ENCODE data around the gene RGSL1. TPM values are rescaled to one million over a fixed set of nuclear protein-coding genes. Genes with fewer than 3 reads are reported as not detected.

The RGSL1 gene
- total and polyA plus RNA-seq, 2 of the 8 experiments (the other 6 are each of a cell fraction or from before 2014, with no cell fraction given) = not detected

DNA sequence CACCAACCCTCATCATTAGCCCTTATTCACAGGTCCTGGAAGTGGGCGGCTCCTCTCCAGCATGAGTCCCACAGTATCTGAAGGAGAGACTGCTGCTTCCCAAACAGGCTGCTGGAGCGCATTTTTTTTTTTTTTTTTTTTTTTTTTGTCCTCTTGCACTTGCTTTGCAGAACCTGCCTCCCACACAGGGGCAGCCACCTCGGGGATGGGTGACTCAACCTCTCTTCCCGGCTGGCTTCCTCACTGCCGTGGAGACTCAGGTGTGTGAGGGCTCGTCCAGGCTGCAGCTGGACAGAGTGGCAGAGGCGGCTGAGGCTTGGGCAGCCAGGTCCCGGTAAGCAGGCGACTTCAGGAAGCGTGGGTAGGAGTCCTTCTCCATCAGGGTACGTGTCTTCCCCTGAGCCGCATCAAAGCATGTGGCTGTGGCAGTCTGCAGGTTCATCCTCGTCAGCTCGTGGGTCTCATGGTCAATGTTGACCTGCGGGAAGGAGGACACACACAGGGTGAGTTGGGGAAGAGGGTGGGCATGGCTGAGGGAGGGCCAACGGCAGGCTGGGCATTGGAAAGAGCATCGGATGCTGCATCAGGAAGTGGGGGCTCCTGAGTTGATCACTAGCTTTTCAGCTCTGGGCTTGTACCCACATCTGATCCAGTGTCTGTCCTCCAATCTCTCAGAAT, 150.2 kb downstream of the RGSL1 start:
- Histone ChIP-seq H3K23ac (ENCODE audit: insufficient read length) (no peak overlapping the region), H3K36me3 (ENCODE audit: control insufficient read depth in 2 of 4, insufficient read depth in 4 of 4, low read length in 3 of 4) (peaks cover 10 to 15% (median 12%) of the 10 kb centered on the region in 4 experiments; a peak in 5 of 8 replicates), H3K9ac (replicated peaks in 1 of 4; ENCODE audit: extremely low read depth in 1 of 4, low read depth in 3 of 4, low read length in 3 of 4) (no peak overlapping the region), H3K4ac (replicated peaks; ENCODE audit: insufficient read length, low read depth, low read length) (no peak overlapping the region), H3K79me1 (ENCODE audit: low read depth, low read length) (no peaks in the 10 kb centered on the region), H2BK12ac (ENCODE audit: low read depth, low read length) (no peak overlapping the region), H3K4me2 (ENCODE audit: insufficient read depth in 1 of 2, low read depth in 2 of 2, low read length in 2 of 2) (no peak overlapping the region), H2AFZ (ENCODE audit: low read length) (no peak overlapping the region), H3K4me1 (replicated peaks in 1 of 4; ENCODE audit: control insufficient read depth in 3 of 4, insufficient read depth in 4 of 4, low read length in 3 of 4) (peaks cover 4 to 19% (median 8%) of the 10 kb centered on the region in 4 experiments), H4K8ac (ENCODE audit: extremely low read depth, insufficient read depth, low read length) (no peak overlapping the region), H2BK15ac (ENCODE audit: low read length) (no peak overlapping the region), H2BK120ac (replicated peaks; ENCODE audit: low read depth, low read length) (no peak overlapping the region), H2AK5ac (ENCODE audit: low read depth, low read length) (no peak overlapping the region), H2BK5ac (ENCODE audit: low read depth, low read length) (no peak overlapping the region), H3K27ac (ENCODE audit: low read depth, low read length) (no peak overlapping the region), H4K20me1 (replicated peaks in 1 of 2; ENCODE audit: control insufficient read depth in 1 of 2, insufficient read depth in 2 of 2, low read length in 2 of 2) (peaks cover 2 to 4% of the 10 kb centered on the region in 2 experiments), H3K4me3 (ENCODE audit: extremely low read depth in 1 of 4, insufficient read depth in 2 of 4, low read depth in 3 of 4, low read length in 4 of 4) (no peak overlapping the region), H3K9me3 (ENCODE audit: insufficient read depth in 2 of 2, low read depth in 1 of 2, low read length in 1 of 2) (no peaks in the 10 kb centered on the region), H4K5ac (ENCODE audit: insufficient read length, low read depth, low read length) (no peak overlapping the region), H2BK20ac (ENCODE audit: low read length) (no peak overlapping the region), H3K14ac (ENCODE audit: insufficient read length) (no peak overlapping the region), H3K23me2 (ENCODE audit: low read depth, low read length) (peaks cover 7% of the 10 kb centered on the region), H3K18ac (ENCODE audit: extremely low read depth, low read length) (no peak overlapping the region), H3K56ac (replicated peaks; ENCODE audit: insufficient read length, low read depth, low read length) (no peak overlapping the region), H4K91ac (replicated peaks; ENCODE audit: insufficient read length, low read length) (no peak overlapping the region), H3K27me3 (replicated peaks in 1 of 4; ENCODE audit: control insufficient read depth in 3 of 4, extremely low read depth in 1 of 4, insufficient read depth in 3 of 4, low read length in 3 of 4) (peaks cover 0 to 22% (median 16%) of the 10 kb centered on the region in 4 experiments; a peak in 6 of 7 replicates), H3K79me2 (ENCODE audit: control insufficient read depth in 1 of 2, insufficient read depth in 2 of 2, low read length in 2 of 2) (no peaks in the 10 kb centered on the region)
- ChIA-PET CTCF (ENCODE audit: partially characterized antibody) (interaction anchor here (0.6 to 37.1 kb wide), 50 partner anchors 8 to 516 kb away, joined by 3 to 1131 read pairs (median 5); partner anchors contain the start of genes NPL and RNASEL), POLR2A (ENCODE audit: partially characterized antibody) (interaction anchor here (0.8 to 15.0 kb wide), 10 partner anchors 8 to 198 kb away, joined by 3 to 231 read pairs (median 4); partner anchors contain the start of gene NPL)
- 90% methylated on average over 16 of the region's 17 CpGs; no CpG with 5 or more reads in 1 of the 2 experiments for WGBS, 2 experiments (ENCODE audit: extremely low coverage in 1 of 2, insufficient coverage in 1 of 2, insufficient read length in 1 of 2, insufficient replicate concordance in 2 of 2, low coverage in 1 of 2, low lambda C conversion rate in 2 of 2, missing lambda C conversion rate in 1 of 2)
- DNase-seq (ENCODE audit: low read depth in 1 of 2, low spot score in 2 of 2) (no peak), FAIRE-seq (no peak)
- TF ChIP-seq CHD2 (IDR thresholded peaks at IDR 0.05; ENCODE audit: low read length) (no peak), EP300 (IDR thresholded peaks at IDR 0.05; ENCODE audit: borderline replicate concordance in 1 of 2, low read depth in 2 of 2, low read length in 2 of 2) (no peak), POLR2A (IDR thresholded peaks at IDR 0.05; ENCODE audit: control extremely low read depth in 1 of 2, low read depth in 2 of 2, low read length in 2 of 2) (no peak), YY1 (IDR thresholded peaks at IDR 0.05; ENCODE audit: low read depth, low read length) (no peak), POU5F1 (IDR thresholded peaks at IDR 0.05; ENCODE audit: low read depth, low read length) (no peak), GTF2F1 (IDR thresholded peaks at IDR 0.05; ENCODE audit: borderline replicate concordance, low read depth, low read length) (no peak), CHD1 (IDR thresholded peaks at IDR 0.05; ENCODE audit: low read depth, low read length) (no peak), KDM5A (IDR thresholded peaks at IDR 0.05; ENCODE audit: low read length) (no peak), RBBP5 (IDR thresholded peaks at IDR 0.05; ENCODE audit: borderline replicate concordance, low read depth, low read length) (no peak)
- TF ChIP-seq, protein P1, sequence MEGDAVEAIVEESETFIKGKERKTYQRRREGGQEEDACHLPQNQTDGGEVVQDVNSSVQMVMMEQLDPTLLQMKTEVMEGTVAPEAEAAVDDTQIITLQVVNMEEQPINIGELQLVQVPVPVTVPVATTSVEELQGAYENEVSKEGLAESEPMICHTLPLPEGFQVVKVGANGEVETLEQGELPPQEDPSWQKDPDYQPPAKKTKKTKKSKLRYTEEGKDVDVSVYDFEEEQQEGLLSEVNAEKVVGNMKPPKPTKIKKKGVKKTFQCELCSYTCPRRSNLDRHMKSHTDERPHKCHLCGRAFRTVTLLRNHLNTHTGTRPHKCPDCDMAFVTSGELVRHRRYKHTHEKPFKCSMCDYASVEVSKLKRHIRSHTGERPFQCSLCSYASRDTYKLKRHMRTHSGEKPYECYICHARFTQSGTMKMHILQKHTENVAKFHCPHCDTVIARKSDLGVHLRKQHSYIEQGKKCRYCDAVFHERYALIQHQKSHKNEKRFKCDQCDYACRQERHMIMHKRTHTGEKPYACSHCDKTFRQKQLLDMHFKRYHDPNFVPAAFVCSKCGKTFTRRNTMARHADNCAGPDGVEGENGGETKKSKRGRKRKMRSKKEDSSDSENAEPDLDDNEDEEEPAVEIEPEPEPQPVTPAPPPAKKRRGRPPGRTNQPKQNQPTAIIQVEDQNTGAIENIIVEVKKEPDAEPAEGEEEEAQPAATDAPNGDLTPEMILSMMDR (IDR thresholded peaks at IDR 0.05; ENCODE audit: control extremely low read depth in 1 of 3, insufficient read depth in 1 of 3, low read depth in 1 of 3, low read length in 3 of 3) = no peak

Data from H1 (cell line).